Testis (tissue), 2 donors: Measurements from ENCODE around the gene ZBED2.

ENCODE experiments used
- POLR2A ChIP-seq: fragments of 450-650 bp; IDR thresholded peaks from one replicate; pipeline ENCODE4 v1.6.1; 2017; ENCODE audit warnings: antibody characterized with exemption, mild to moderate bottlenecking, moderate library complexity
- TF ChIP-seq, protein P1 (sequence below), 3 experiments: fragments of 450-650 bp in 2 of 3; fragments of 200-600 bp in 1 of 3; sonication (generic) in 1 of 3; IDR thresholded peaks; one replicate each; pipeline ENCODE4 v1.5.1; 2016 to 2019; ENCODE audit warnings: antibody characterized with exemption in 3 of 3, mild to moderate bottlenecking in 2 of 3, moderate library complexity in 1 of 3

DNA sequence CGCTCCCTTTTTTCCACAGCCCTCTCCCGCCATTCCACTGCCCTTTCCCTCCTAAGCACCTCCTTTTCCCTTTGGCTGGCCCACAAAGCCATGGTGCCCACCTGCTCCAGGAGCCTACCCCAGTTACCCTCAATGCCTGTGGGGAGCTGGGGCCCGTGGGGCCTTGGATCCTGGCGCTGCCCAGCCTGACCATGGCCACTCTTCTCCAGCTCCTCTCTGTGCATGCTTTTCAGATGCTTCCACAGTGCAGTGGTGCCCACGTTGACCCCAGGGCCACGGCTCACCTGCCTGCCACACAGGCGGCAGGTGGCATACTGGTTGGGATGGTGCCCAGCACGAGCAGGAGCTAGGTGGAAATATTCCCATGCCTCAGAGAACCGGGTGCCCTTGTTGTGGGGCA, 1.5 kb downstream of the ZBED2 start:
- TF ChIP-seq, protein P1, sequence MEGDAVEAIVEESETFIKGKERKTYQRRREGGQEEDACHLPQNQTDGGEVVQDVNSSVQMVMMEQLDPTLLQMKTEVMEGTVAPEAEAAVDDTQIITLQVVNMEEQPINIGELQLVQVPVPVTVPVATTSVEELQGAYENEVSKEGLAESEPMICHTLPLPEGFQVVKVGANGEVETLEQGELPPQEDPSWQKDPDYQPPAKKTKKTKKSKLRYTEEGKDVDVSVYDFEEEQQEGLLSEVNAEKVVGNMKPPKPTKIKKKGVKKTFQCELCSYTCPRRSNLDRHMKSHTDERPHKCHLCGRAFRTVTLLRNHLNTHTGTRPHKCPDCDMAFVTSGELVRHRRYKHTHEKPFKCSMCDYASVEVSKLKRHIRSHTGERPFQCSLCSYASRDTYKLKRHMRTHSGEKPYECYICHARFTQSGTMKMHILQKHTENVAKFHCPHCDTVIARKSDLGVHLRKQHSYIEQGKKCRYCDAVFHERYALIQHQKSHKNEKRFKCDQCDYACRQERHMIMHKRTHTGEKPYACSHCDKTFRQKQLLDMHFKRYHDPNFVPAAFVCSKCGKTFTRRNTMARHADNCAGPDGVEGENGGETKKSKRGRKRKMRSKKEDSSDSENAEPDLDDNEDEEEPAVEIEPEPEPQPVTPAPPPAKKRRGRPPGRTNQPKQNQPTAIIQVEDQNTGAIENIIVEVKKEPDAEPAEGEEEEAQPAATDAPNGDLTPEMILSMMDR (IDR thresholded peaks at IDR 0.05): no peak
- TF ChIP-seq POLR2A: no peak
